HG02798 (cell line): ENCODE measurements around the gene GPR52.

Experiments
- ATAC-seq: cut with Tn5 transposase; IDR thresholded peaks from one replicate; pipeline ENCODE4 v1.9.1; 2021; ENCODE audit warnings: mild to moderate bottlenecking; ENCODE audit not compliant: unreplicated experiment, poor library complexity

Gene GPR52

GRCh38 chr1:174465855-174466254, 18.1 kb downstream of the GPR52 start:
- no peak for ATAC-seq

- ATAC-seq: no peak
Measured at GRCh38 chr1:174466607-174467006, 18.8 kb downstream of the GPR52 start.

GRCh38 chr1:174469052-174469451, 21.3 kb downstream of the GPR52 start:
- ATAC-seq: no peak

DNA sequence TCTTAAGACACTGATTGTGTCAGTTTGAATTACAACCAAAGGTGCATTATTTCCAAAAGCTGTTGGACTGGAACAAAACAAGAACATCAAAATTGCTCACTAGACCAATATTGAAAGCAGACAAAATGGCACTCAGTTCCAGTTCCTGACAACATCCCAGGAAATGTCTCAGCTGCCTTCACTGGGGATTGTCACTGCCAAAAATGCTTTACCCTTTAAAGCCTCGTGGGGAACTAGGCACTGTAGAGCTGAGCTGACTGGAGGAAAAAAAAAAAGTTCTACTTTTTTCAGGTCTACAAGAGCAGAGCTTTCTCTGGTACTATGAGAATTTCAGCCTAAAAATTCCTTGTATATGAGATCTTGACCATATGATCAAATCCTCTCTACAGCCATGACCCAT, 21.9 kb downstream of the GPR52 start:
- ATAC-seq: no peak

DNA sequence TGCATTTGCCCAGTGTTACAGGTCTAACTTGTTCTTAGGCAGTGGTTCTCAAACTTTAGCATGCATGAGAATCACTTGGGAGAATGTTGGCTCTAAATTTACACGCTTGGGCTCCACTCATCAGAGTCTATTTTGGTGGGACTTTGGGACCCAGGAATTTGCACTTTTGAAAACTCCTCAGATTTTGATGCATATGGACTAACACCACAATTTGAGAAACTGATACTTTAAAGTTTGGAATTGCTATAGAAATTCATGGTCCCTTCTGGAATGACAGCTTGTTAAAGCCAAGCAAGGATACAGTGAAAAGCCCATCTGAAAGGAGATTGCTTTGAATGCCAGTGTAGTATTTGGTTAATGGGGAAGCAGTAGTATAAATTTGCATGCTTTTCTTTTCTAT, 31.5 kb downstream of the GPR52 start:
- ATAC-seq: no peak

GRCh38 chr1:174480324-174480723, 32.6 kb downstream of the GPR52 start:
- ATAC-seq: no peak

GRCh38 chr1:174491606-174492005, 43.8 kb downstream of the GPR52 start:
- ATAC-seq: no peak

GRCh38 chr1:174497478-174497877, 49.7 kb downstream of the GPR52 start:
- ATAC-seq: no peak
